Duodenal mucosa (tissue), 2 donors: ENCODE measurements around the gene NPB.

Source experiments
- H3K27ac ChIP-seq: one replicate; pipeline ENCODE4 v1.7.0; 2013; ENCODE audit warnings: low read depth, low read length
- H3K27me3 ChIP-seq, 2 donors: one replicate each; pipeline ENCODE4 v1.7.0; 2013; ENCODE audit warnings: low read length in 2 of 2, control low read depth in 1 of 2; ENCODE audit not compliant: insufficient read depth in 2 of 2, control insufficient read depth in 1 of 2
- H3K36me3 ChIP-seq, 2 donors: one replicate each; pipeline ENCODE4 v1.7.0; 2013; ENCODE audit warnings: low read length in 2 of 2, control low read depth in 1 of 2; ENCODE audit not compliant: insufficient read depth in 2 of 2, control insufficient read depth in 1 of 2
- H3K4me1 ChIP-seq, 2 donors: one replicate each; pipeline ENCODE4 v1.7.0; 2013; ENCODE audit warnings: low read length in 2 of 2, control low read depth in 1 of 2; ENCODE audit not compliant: insufficient read depth in 2 of 2, control insufficient read depth in 1 of 2
- H3K4me3 ChIP-seq, 2 donors: one replicate each; pipeline ENCODE4 v1.7.0; 2013; ENCODE audit warnings: low read length in 2 of 2, low read depth in 1 of 2
- H3K9ac ChIP-seq, 2 donors: one replicate each; pipeline ENCODE4 v1.7.0; 2013; ENCODE audit warnings: low read length in 2 of 2, low read depth in 1 of 2
- H3K9me3 ChIP-seq, 2 donors: one replicate each; pipeline ENCODE4 v1.7.0; 2013; ENCODE audit warnings: low read length in 2 of 2, control low read depth in 1 of 2; ENCODE audit not compliant: control insufficient read depth in 1 of 2

NPB gene

DNA sequence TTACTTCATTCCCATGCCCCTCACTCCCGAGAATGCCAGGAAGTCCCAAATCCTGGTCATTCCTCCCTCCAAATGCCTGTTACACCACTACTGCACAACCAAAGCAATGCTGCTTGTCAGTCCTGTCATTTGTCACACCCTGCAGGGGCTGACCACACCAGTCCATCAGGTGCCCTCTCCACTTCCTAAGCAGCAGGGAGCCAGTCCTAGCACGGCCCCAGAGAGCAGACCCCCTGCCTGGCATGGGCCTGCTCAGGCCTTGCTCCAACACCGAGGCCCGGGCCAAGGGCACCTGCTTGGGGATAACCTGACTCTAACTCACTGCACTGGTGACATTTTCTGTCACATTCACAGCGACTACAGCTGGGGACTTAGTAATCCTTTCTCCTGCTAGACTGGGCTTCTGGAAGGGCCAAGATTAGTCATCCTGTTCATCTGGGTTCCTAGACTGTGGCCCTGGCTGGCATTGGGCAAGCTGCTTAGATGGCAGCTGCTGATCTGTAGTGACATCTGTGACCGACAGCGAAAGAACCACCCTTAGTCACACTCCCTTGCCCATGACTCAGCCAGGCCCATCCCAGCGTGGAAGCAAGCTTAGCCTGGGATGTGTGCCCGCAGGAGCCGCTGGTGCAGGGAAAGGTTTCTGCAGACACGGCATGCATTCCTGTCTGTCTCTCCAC lies 16.0 kb upstream of the NPB start:
- H3K9ac ChIP-seq: no peak overlapping the region
- no peaks in the 10 kb centered on the region for H3K9me3 ChIP-seq
- peaks cover 10 to 13% of the 10 kb centered on the region in 2 donors for H3K4me1 ChIP-seq
- peaks cover 39 to 63% of the 10 kb centered on the region in 2 donors for H3K36me3 ChIP-seq
- H3K27ac ChIP-seq: no peak overlapping the region
- no peak overlapping the region for H3K4me3 ChIP-seq
- no peaks in the 10 kb centered on the region for H3K27me3 ChIP-seq

DNA sequence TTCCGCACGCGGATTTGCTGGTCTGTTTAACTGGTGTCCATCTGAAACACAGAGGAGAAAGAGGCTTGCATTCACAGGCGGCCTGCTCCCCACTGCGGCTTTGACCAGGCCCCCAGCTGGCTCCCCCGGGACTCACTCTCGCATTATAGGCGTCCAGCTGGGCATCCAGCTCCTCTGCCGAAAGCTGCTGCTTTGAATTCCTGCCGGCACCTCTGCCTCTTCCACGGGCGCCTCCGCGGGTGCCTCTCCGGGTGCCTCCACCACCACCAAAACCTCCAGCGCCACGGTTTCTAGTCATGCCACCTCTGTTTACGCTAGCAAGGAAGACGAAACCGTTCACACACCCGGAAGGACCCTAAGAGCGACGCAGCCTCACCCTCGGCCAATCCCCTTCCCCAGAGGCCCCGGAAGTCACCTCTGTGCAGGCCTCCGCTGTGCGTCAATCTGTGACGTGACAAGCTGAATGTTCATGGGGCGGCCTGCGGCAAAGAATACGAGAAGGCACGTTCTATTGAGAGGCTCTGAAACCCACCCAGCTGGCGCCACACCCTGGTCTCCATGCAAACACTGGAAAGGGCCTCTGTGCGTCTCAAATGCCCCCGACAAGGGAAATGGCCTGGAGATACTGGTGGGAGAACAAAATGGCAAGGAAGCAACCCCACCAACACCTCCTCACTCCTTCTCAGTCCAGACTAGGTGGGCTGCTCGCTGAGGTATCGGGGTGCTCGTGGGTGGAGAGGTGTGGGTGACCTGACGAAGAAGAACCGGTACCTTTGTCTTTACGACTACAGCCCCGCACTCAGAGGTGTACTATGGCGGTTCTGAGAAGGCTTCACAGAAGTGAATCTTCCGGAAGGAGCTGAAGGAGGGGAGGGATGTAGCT lies 13.7 kb upstream of the NPB start:
- Histone ChIP-seq H3K9me3 (no peaks in the 10 kb centered on the region), H3K27ac (no peak overlapping the region), H3K9ac (no peak overlapping the region), H3K27me3 (no peaks in the 10 kb centered on the region), H3K4me1 (peaks cover 10 to 13% of the 10 kb centered on the region in 2 donors), H3K4me3 (no peak overlapping the region), H3K36me3 (peaks cover 39 to 59% of the 10 kb centered on the region in 2 donors)

GRCh38 chr17:81888988-81889595 lies 12.9 kb upstream of the NPB start:
- Histone ChIP-seq H3K27me3 (no peaks in the 10 kb centered on the region), H3K27ac (no peak overlapping the region), H3K36me3 (peaks cover 37 to 56% of the 10 kb centered on the region in 2 donors), H3K4me3 (no peak overlapping the region), H3K4me1 (peaks cover 10 to 13% of the 10 kb centered on the region in 2 donors), H3K9me3 (no peaks in the 10 kb centered on the region), H3K9ac (no peak overlapping the region)

DNA sequence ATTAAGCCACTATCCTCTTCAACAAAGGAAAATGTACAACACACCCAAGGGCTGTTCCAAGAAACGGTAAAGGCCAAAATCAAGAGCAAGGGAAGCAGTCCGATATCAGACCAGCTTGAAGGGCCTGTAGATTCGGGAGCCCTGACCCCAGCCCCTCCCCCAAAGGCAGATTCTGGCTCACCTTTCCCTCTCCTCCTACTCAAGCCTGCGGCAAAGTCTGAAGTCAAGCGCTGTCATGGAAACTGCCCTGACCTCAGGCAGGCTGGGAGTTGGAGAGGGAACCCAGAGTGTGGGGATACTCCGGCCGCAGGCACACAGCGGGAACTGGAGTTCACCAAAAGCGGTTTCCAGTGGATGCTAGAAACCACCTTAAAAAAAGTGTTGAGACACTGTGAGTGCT lies 12.4 kb upstream of the NPB start:
- H3K4me1 ChIP-seq: peaks cover 10 to 13% of the 10 kb centered on the region in 2 donors
- no peak overlapping the region for H3K4me3 ChIP-seq
- H3K27ac ChIP-seq: no peak overlapping the region
- H3K9ac ChIP-seq: no peak overlapping the region
- no peaks in the 10 kb centered on the region for H3K9me3 ChIP-seq
- H3K36me3 ChIP-seq: peaks cover 37 to 57% of the 10 kb centered on the region in 2 donors
- no peaks in the 10 kb centered on the region for H3K27me3 ChIP-seq

- H3K9me3 ChIP-seq: no peaks in the 10 kb centered on the region
- peaks cover 10 to 13% of the 10 kb centered on the region in 2 donors for H3K4me1 ChIP-seq
- H3K27ac ChIP-seq: peak overlapping the region; percentile 42
- H3K9ac ChIP-seq: peak overlapping the region; percentile 81 to 86
- peaks cover 36 to 51% of the 10 kb centered on the region in 2 donors for H3K36me3 ChIP-seq
- H3K27me3 ChIP-seq: no peaks in the 10 kb centered on the region
- peak overlapping the region; percentile 88 to 93 for H3K4me3 ChIP-seq
Observed at GRCh38 chr17:81890447-81891302, 11.4 kb upstream of the NPB start.

- Histone ChIP-seq H3K36me3 (peaks cover 30 to 47% of the 10 kb centered on the region in 2 donors), H3K4me1 (peaks cover 10 to 13% of the 10 kb centered on the region in 2 donors), H3K4me3 (peak overlapping the region in 1 of 2 donors; percentile 88), H3K9me3 (no peaks in the 10 kb centered on the region), H3K27ac (peak overlapping the region; percentile 93), H3K27me3 (no peaks in the 10 kb centered on the region), H3K9ac (peak overlapping the region in 1 of 2 donors; percentile 86)
Observed at GRCh38 chr17:81891303-81891552, 10.8 kb upstream of the NPB start.

GRCh38 chr17:81895400-81895799 lies 6.6 kb upstream of the NPB start:
- Histone ChIP-seq H3K27me3 (no peaks in the 10 kb centered on the region), H3K9me3 (no peaks in the 10 kb centered on the region), H3K36me3 (peaks cover 15 to 51% of the 10 kb centered on the region in 2 donors), H3K27ac (no peak overlapping the region), H3K9ac (no peak overlapping the region), H3K4me3 (no peak overlapping the region), H3K4me1 (peaks cover 2 to 3% of the 10 kb centered on the region in 2 donors)

DNA sequence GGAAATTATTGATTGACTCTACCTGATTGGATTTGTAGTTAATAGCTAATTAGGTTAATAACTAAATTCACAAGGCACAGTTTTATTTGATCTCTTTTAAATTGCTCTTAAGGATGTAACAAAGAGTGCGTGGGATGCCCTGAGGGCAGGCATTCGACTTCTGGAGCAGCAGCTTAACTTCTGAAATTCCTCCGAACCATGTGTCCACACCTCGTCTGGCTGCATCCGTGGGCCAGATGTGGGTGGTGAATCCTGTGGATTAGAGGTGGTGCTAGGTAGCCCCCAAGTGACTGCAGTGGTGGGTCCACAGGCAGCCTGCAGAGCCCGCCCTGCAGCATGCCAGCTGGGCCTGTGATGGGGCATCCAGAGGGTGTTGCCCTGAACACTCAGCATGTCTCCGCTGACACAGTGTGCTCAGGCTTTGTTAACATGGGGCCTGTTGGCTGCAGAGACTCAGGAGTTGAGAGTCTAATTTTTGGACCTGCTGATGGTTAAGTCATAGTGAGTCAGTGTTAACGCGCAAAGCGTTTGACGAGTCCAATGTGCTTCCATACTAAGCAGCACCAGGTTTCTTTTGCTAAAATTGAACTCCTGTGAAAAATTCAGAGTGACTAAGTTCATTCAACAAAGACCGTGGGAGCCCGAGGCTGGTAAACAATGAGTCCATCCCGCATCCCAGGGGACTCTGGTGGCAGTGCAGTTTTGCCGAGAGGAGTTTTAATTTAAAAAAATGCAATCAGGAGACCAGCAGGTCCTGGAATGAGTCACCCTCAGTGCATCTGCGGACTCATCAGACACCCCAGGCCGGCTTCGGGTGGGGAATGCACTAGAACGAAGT lies 3.8 kb upstream of the NPB start:
- H3K9ac ChIP-seq: no peak overlapping the region
- H3K4me3 ChIP-seq: no peak overlapping the region
- no peaks in the 10 kb centered on the region for H3K27me3 ChIP-seq
- H3K9me3 ChIP-seq: no peaks in the 10 kb centered on the region
- peaks cover 4 to 14% of the 10 kb centered on the region in 2 donors for H3K4me1 ChIP-seq
- peaks cover 17 to 53% of the 10 kb centered on the region in 2 donors for H3K36me3 ChIP-seq
- H3K27ac ChIP-seq: no peak overlapping the region

DNA sequence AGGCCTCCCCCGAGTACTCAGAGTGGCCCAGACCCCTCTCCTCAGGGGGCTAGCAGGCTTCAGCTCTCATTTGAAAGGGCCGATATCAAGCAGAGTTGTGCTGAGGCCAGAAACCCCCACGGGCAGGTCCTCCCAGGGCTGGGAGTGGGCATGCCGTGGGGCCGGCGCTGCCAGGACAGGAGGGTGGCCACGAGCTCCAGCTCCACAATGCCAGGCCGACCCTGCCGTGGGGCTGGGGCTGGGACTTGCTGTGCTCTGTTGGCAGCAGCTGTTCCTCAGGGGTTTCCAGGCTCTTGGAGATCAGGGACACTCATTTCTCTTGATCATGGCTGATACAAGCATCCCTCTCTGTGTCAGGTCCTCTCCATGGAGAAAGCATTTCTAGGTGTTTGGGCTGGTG lies 3.2 kb upstream of the NPB start:
- Histone ChIP-seq H3K9ac (no peak overlapping the region), H3K9me3 (no peaks in the 10 kb centered on the region), H3K27me3 (no peaks in the 10 kb centered on the region), H3K4me3 (no peak overlapping the region), H3K36me3 (peaks cover 17 to 54% of the 10 kb centered on the region in 2 donors), H3K4me1 (peaks cover 4 to 14% of the 10 kb centered on the region in 2 donors), H3K27ac (no peak overlapping the region)
